UCSD-AML1 (cell line): ENCODE data around the gene CORIN.

ENCODE experiments used
- DNase-seq: peaks from one replicate; lab custom pipeline; 2025; ENCODE audit not compliant: unreplicated experiment; lab: John Stamatoyannopoulos, UW

CORIN gene

DNA sequence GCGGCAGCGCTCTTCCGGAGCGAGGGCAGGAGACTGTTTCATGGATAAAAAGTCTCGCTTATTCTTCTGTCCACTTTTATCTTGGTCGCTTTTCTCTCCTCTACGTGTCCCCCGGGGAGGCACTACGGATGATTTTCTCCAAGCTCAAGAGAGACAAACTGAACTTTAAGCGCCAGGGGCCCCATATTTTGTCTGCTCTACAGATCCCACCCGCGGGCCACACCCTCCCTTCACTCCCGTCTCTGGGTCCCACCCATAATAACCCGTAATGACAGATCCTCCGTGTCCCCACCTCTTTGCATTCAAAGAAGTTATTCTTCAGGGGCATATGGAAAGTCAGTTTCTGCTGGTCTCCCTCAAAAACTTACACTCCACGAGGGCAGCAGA, at the start of gene CORIN:
Gene CORIN (minus strand): TSS at position 160 of the 387 bp plus-strand sequence. CDS start 118 bp downstream, at position 42.
- no peak for DNase-seq

- DNase-seq: no peak
Measured at GRCh38 chr4:47882228-47882627, 44.4 kb upstream of the CORIN start.

DNA sequence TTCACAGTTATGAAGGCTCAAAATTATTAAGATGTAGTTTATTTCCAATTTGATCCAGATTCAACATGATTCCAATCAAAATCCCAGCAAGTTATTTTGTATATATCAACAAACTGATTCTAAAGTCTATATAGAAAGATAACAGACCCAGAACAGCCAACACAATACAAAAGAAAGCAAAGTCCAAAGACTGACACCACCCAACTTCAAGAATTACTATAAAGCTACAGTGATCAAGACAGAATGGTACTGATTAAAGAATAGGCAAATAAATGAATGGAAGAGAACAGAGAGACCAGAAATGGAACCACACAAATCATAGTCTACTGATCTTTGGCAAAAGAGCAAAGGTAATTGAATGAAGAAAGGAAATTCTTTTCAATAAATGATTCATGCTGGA, 41.6 kb upstream of the CORIN start:
- no peak for DNase-seq

- DNase-seq: no peak
Measured at GRCh38 chr4:47876784-47877546, 39.1 kb upstream of the CORIN start.

DNA sequence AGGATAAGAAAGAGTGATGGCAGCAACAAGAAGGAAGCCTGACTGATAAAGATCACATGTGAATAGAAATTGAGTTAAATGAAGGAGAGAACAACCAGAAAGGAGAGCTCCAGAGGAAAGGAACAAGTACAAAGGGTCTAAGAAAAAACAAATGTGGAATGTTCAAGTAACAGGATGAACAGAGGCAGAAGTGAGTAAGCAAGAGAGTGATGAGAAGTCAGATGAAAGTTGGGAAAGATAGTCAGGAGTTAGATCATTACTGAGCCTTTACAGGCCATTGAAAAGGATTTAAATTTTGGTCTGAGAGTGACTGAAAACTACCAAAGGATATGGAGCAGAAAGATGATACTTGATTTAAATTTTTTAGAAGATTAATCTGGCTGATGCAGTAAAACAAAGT, 38.4 kb upstream of the CORIN start:
- DNase-seq: no peak

DNA sequence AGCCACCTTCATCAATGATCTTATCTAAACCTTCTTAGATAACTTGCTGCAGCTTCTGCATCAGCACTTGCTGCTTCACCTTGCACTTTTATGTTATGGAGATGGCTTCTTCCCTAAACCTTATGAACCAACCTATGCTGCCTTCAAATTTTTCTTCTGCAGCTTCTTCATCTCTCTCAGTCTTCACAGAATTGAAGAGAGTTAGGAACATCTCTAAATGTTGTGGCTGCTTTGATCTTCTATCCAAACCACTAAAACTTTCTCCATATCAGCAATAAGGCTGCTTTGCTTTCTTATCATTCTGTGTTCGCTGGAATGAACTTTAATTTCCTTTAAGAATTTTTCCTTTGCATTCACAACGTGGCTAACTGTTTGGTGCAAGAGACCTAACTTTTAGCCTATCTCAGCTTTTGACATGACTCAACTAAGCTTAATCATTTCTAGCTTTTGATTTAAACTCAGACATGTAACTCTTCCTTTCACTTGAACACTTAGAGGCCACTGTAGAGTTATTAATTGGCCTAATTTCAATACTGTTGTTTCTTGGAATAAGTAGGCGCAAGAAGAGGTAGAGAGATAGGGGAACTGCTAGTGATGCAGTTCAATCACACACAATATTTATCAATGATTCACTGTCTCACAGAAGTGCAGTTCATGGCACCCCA, 36.1 kb upstream of the CORIN start:
- DNase-seq: no peak

DNA sequence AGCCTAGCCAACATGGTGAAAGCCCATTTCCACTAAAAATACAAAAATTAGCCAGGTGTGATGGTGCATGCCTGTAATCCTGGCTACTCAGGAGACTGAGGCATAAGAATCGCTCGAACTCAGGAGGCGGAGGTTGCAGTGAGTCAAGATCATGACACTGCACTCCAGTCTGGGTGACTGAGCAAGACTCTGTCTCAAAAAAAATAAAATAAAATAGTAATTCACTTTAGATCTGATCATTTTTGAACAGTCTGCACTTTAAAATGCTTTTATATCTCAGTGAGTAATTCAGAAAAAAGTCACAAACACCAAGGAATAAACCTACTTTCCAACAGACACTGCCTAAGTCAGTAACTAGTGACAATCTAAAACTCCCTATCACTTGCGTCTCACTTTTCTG, 25.6 kb upstream of the CORIN start:
- DNase-seq: no peak

DNA sequence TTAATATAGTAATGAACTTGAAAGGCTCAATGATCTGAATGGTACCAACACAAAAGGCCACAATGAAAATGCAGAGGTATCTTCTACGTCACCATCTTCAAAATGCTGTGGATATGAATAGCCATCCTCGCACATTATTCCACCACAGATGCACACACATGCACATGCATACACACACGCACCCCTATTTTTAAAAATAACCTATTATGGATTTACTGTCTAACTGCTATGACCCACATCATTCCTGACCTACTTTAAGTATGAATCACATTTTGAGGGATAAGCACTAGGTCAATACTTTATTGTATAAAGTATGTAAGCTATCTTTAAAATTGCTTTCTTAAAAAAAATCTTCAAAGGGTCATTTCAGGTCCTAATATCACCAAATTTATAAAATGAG, 24.4 kb upstream of the CORIN start:
- DNase-seq: no peak

GRCh38 chr4:47860305-47860704, 22.4 kb upstream of the CORIN start:
- DNase-seq: no peak

DNA sequence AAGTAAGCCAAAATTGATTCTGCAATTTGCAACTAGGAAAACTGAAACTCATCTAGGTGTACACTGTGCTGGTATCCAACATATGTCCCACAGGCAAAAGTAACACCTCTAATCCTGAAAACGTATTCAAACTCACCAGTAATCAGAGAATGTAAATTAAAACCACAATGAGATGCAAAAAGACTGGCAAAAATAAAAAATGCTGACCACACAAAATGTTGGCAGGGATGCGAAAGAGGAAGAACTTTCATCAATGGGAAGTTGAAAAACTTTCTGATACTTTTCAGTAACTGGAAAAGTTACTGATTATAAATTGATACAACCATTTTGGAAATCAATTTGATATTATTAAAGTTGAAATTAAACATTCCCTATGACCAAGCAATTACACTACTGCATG, 20.1 kb upstream of the CORIN start:
- DNase-seq: no peak

GRCh38 chr4:47856713-47857112, 18.8 kb upstream of the CORIN start:
- DNase-seq: no peak

DNA sequence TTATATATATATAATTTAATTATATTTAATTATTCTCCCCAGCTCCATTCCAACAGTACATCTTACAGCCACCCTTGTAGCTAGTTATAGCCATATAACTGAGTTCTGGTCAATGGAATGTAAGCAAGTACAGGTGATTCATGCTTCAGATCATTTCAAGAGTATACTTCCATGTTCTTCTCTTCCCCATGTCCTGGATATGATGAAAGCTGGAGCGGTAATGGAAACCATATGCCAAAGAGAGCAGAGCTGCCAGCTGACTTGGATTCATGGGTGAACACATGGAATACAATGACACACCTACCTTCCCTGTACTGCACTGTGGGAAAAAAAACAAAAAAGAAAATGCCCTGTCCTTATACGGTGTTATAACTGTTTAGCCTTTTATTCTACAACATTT, 17.5 kb upstream of the CORIN start:
- no peak for DNase-seq

DNA sequence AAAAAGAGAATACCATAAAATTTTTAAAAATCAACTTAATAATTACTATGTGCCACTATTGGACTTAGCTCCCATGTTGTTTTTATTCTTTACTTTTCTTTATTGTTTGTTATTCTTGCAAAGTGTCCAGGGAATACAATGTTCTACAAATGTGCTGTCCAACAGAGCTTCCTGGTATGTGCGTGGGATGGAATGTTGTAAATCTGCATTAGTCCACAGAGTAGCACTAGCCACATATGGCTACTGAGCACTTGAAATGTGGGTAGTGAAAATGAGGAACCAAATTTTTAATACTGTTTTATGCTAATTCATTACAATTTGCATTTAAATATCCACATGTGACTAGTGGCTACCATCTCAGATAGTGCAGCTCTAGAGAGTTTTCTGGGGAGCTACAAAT, 14.3 kb upstream of the CORIN start:
- no peak for DNase-seq

GRCh38 chr4:47849466-47849865, 11.6 kb upstream of the CORIN start:
- no peak for DNase-seq

DNA sequence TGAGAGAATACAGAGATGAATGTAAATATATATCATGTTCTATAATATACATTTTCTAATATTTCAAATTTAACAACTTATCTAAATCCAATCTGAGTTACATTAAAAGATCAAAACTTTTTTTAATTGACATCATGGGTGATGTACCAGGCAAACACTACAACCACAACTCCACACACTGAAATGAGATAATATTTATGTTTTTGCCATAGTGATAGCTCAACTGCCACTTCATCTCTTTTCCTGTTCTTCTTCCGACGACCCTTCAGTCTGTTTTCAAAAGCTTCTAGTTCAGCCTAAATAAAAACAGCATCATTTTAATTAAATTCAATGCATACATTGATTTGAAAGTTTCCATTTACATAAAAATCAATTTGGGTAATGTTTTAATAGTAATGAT, 10.2 kb upstream of the CORIN start:
- no peak for DNase-seq

DNA sequence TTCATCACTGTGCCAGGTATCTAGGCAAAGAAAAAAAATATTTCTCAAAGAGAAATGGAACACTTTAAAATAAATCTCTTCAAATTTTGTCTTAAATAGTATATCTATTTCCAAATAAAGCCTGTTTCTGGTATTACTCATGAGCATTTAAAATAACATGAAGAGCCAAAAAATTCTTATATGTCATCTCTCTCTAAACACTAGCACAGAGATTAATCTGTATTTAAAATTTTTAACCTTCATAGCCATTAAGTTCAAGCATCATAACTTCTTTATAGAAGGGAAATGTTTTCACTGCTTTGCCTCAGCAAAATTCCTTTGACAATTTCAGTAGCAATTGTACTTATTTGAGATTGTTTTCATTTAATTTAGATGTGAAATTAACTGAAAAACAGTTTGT, 5.1 kb upstream of the CORIN start:
- DNase-seq: no peak

GRCh38 chr4:47840291-47840690, 2.4 kb upstream of the CORIN start:
- no peak for DNase-seq

GRCh38 chr4:47839259-47839658, 1.4 kb upstream of the CORIN start:
- DNase-seq: no peak

- no peak for DNase-seq
Measured at GRCh38 chr4:47838445-47838844, 578 bp upstream of the CORIN start.

DNA sequence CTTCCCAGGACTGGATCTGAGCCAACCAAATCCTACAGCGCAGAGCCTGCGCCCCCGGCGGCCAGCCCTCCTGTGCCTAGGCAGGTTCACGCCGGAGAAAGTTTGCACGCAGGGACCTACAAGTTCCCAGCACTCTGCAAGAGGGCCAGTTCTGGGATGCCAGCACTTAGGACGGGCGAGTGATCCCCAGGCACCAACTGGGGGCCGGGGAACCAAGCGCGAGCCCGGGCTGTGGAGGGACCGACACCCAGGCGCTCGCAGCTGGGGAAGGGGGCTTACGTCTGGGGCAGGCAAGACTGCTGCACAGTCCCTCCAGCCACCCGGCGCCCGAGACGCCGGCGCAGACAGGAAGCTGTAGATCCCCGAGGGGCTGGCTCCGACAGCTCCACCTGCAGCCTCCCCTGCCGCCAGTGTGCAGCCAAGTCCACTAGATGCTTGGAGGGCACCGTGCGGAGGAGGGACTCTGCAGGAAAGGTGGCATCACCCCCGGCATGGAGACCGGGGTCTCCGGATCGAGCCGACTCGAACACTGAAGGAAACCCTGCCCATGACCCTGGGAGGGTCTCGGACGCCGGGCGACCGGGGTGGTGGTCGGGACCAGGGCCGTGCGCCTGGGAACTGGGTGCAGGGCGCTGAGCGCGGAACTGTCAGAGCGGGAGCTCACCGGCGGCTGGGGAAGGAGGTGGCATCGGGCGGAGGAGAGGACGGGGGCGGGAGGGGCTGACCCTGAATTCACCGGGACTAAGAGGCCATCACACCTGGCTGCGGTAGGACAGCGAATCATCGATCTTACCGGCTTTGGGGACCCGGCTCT, 566 bp downstream of the CORIN start:
- peak; percentile 53 for DNase-seq

DNA sequence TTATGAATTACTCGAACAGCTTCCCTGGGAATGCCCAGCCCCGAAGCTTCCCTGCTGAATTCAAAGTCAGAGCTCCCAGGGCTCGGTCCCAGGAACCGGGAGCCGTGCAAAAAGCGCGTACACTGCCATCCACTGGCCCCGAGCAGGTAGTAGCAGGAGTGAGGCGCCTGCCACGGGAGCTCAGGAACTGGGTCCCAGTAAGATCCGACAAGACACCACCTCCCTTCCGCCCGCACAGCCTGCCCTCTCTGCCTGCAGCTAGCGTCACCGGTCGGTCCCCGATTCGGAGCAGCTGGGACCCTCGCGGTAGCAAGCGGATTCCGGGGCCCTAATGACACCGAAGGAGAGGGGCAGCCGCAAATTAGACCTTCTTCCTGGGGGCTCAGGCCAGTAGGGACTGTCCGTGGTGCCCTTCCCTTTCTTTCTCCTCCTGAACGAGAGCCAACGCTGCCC, 1.2 kb downstream of the CORIN start:
- DNase-seq: peak; percentile 74

GRCh38 chr4:47835494-47835893, 2.4 kb downstream of the CORIN start:
- peak; percentile 25 for DNase-seq
